GM10266 (cell line): ENCODE results near the gene UNC5C.

Source experiments
- DNase-seq: peaks from one replicate; pipeline ENCODE4 v3.0.0; 2012; ENCODE audit errors: extremely low spot score
- TF ChIP-seq, protein P1 (sequence below): IDR thresholded peaks from 2 replicates; pipeline ENCODE4 v1.5.1; 2012; ENCODE audit warnings: mild to moderate bottlenecking, low read depth; ENCODE audit not compliant: control insufficient read depth, insufficient read depth; ENCODE audit errors: missing control alignments

Gene UNC5C

DNA sequence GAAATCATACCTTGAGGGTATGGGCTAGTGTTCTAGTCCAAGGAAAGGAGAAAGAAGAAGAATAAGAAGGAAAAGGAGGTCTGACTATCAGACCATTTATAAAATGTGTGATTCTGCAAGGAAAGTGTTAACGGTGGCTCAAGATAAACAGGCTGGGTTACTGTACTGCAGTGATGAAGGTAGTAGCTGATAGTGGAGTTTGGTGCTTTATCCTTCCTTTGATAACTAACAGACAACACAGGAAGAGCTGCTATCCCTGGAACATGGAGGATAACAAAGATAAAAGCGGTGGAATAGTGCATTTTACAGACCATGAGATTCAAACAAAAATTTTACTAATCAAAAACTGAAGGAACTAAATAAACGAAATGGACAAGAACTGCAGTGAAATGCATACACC is 2.6 kb downstream of the UNC5C start:
- TF ChIP-seq, protein P1, sequence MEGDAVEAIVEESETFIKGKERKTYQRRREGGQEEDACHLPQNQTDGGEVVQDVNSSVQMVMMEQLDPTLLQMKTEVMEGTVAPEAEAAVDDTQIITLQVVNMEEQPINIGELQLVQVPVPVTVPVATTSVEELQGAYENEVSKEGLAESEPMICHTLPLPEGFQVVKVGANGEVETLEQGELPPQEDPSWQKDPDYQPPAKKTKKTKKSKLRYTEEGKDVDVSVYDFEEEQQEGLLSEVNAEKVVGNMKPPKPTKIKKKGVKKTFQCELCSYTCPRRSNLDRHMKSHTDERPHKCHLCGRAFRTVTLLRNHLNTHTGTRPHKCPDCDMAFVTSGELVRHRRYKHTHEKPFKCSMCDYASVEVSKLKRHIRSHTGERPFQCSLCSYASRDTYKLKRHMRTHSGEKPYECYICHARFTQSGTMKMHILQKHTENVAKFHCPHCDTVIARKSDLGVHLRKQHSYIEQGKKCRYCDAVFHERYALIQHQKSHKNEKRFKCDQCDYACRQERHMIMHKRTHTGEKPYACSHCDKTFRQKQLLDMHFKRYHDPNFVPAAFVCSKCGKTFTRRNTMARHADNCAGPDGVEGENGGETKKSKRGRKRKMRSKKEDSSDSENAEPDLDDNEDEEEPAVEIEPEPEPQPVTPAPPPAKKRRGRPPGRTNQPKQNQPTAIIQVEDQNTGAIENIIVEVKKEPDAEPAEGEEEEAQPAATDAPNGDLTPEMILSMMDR: no peak
- DNase-seq: no peak

DNA sequence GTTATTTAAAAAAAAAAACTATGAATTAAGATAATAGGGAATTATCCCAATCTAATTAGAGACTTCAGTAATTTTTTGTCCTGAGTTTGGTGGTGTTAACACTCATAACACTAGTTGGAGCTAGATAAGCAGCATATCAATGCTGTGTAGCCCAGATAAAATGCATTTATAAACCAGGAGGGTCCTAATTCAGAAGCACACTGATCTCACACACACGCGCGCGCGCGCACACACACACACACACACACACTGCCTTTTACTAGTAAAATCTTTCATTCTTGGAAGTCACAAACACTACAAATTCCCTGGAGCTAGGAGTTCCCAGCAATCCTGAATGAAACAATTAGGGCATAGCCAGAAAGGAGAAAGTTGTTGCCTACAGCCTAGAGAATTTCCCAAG is 3.2 kb downstream of the UNC5C start:
- no peak for DNase-seq
- TF ChIP-seq, protein P1: no peak

DNA sequence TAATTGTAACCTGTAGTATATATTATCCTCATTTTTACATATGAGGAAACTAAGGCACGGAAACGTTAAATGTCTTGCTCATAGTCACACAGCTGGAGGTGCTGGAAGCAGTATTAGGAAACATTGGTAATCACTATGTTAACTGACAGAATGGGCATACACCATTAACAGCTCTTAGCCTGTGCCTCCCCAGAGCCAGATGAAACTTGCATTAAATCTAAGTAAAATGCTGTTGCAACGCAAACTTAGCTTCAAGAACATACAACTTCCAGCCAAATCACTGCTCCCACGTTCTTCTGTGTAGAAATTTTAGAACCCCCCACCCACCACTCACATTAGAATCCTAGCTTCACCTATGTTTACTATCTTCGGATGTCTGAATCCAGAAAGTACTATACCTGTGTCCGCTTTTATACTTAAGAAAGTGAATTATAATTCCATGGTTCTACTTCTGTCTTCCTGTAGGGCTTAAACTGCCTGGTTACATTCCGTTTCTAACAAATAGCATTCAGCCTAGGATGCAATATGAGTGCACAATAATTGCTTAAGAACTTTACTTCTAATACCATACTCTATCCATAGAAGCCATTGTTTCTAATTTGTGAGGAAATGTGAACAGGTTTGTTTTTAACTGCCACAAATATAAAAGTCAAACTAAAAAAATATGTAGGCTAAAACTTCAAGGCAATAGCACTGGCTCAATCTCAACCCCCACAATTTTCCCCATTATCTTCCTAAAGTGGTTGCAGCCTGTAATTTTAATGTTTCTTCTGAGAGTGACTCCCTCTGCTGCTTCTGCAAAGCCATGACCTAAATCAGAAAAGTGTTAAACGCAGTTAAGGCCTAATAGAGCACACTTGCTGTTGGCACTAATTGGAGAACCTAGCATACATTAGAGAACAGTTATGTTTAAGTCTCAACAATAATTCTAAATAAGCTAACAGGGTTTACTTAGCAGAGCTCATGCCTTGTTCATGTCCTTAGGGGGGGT is 4.4 kb downstream of the UNC5C start:
- TF ChIP-seq, protein P1: no peak
- DNase-seq: no peak

DNA sequence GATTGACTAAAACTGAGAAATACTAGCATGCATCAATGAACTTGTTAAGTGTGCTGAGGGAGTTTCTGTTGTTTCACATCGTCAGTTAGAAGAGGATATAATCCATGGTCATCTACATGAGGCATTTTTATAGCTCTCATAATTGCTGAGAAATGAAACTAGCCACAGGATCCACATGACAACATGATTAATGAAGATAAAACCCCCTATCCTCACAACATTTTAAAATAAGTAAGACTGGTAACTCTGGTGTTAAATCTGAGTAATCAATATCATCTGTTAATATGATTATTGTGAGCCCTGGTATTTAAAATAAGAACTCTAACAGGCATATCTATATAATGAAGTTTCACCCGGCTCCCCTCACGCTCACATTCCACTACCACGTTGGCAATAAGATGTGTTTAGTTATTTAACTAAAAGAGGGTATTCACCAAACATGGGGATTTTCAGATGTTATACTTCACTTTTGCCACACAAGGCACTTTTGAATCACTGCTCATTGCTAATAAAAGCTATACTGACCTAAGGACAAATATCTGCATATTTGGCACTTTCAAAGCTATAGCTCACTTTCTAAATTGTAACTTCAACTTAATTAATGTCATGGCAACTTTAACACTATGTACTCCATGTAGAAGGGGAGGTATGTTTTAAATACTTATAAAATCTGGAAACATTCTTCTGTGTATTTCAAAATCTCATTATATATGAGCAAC is 6.7 kb downstream of the UNC5C start:
- TF ChIP-seq, protein P1: no peak
- DNase-seq: no peak

DNA sequence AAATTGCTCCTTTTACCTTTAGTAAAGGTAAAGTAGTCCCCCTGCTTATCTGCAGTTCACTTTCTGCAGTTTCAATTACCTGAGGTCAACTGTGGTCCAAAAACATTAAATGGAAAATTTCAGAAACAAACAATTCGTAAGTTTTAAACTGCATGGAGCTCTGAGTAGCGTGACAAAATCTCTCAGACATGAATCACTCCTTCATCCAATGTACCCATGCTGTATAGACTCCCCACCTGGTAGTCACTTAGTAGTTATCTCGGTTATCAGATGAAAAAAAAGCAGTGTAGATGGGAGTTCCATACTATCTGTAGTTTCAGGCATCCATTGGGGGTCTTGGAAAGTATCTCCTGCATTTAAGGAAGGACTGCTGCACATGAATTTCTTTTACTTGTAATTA is 7.7 kb downstream of the UNC5C start:
- no peak for DNase-seq
- TF ChIP-seq, protein P1: no peak

DNA sequence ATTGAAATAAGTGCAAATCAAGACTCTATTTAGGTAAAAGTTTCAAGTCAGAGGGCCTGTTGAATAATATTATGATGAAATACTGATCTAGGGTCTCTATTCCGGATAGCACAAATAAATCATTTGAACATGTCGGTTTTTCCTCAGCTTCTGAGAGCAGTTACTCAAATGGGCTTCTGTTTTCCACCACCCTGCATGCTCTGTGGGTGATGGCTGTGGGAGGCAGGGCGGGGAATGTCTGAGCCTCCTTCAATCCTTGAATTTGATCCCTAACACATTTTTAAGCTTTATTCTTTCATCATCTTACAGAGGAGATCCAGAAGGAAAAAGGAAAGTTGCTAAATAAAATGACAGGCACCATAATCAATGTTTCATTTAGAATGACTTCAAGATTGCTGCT is 8.5 kb downstream of the UNC5C start:
- TF ChIP-seq, protein P1: no peak
- no peak for DNase-seq
